ENCODE results near the gene RALY.

- TF ChIP-seq CTCF (conservative IDR thresholded peaks at IDR 0.05; ENCODE audit: low read length) (no peak), EZH2phosphoT487 (IDR thresholded peaks at IDR 0.05; ENCODE audit: borderline replicate concordance) (no peak)
Measured at GRCh38 chr20:34013554-34013953, 19.8 kb downstream of the RALY start.

Measured in Loucy (cell line).